Smooth muscle cell (in vitro differentiated cells): ENCODE results near the gene NOTCH4. TPM values are rescaled to one million over a fixed set of nuclear protein-coding genes. Genes with fewer than 3 reads are reported as not detected.
A peak's percentile ranks its signal among the peaks of the same experiment; 100 is the strongest.

Experiments used
- DNase-seq: peaks from one replicate; lab custom pipeline; 2025; ENCODE audit not compliant: unreplicated experiment; lab: John Stamatoyannopoulos, UW
- H2AFZ ChIP-seq: fragments of 200-600 bp; sonication (generic); 2 replicates; pipeline ENCODE4 v1.6.0; 2016; ENCODE audit warnings: antibody characterized with exemption, low read depth, mild to moderate bottlenecking
- H3F3A ChIP-seq: fragments of 200-600 bp; sonication (generic); 2 replicates; pipeline ENCODE4 v1.6.0; 2017; ENCODE audit warnings: antibody characterized with exemption, low read depth
- H3K27ac ChIP-seq: fragments of 200-600 bp; sonication (generic); 2 replicates; pipeline ENCODE4 v1.5.1; 2016; ENCODE audit warnings: low read depth, mild to moderate bottlenecking
- H3K27me3 ChIP-seq: fragments of 200-600 bp; sonication (generic); 2 replicates; pipeline ENCODE4 v1.6.1; 2016; ENCODE audit warnings: low read depth, mild to moderate bottlenecking
- H3K36me3 ChIP-seq: fragments of 200-600 bp; sonication (generic); 2 replicates; pipeline ENCODE4 v1.5.1; 2016; ENCODE audit warnings: low read depth
- H3K4me1 ChIP-seq: fragments of 200-600 bp; sonication (generic); 2 replicates; pipeline ENCODE4 v1.5.1; 2016; ENCODE audit warnings: low read depth
- H3K4me2 ChIP-seq: fragments of 200-600 bp; sonication (generic); 2 replicates; pipeline ENCODE4 v1.6.0; 2016; ENCODE audit warnings: mild to moderate bottlenecking
- H3K4me3 ChIP-seq: fragments of 200-600 bp; sonication (generic); 2 replicates; pipeline ENCODE4 v1.5.1; 2016; ENCODE audit warnings: mild to moderate bottlenecking
- H3K79me2 ChIP-seq: fragments of 200-600 bp; sonication (generic); 2 replicates; pipeline ENCODE4 v1.6.0; 2016; ENCODE audit warnings: low read depth, mild to moderate bottlenecking
- H3K9ac ChIP-seq: fragments of 200-600 bp; sonication (generic); 2 replicates; pipeline ENCODE4 v1.6.0; 2016; ENCODE audit warnings: low read depth
- H3K9me3 ChIP-seq: fragments of 200-600 bp; sonication (generic); replicated peaks from 2 replicates; pipeline ENCODE4 v1.5.1; 2016; ENCODE audit warnings: low read depth
- H4K20me1 ChIP-seq: fragments of 200-600 bp; sonication (generic); 2 replicates; pipeline ENCODE4 v1.6.0; 2016; ENCODE audit warnings: low read depth
- WGBS: methylation state at CpG from one replicate; pipeline ENCODE4 v1.1.7; 2016; ENCODE audit warnings: low lambda C conversion rate; 5-methylcytosine and 5-hydroxymethylcytosine counted together
- polyA plus RNA-seq: library from polyadenylated mRNA; unstranded; fragments of >200 nt; fragmentation: Nextera tagmentation; extraction: Ambion mirVana; gene quantifications from 2 replicates; pipeline ENCODE4 v1.2.1, GENCODE V29; 2016
- total RNA-seq: library from RNA; depleted of rRNA; stranded (reverse); fragments of >200 nt; gene quantifications from 2 replicates; pipeline ENCODE4 v1.2.3, GENCODE V29; 2014
- TF ChIP-seq, protein P1 (sequence below): fragments of 200-600 bp; sonication (generic); IDR thresholded peaks from 2 replicates; pipeline ENCODE4 v1.5.1; 2017; ENCODE audit warnings: borderline replicate concordance, mild to moderate bottlenecking, antibody characterized with exemption; ENCODE audit not compliant: insufficient read depth, poor library complexity, severe bottlenecking

NOTCH4 gene
- total and polyA plus RNA-seq, 2 experiments from 2014 or later = 0.54 to 1.6 TPM

DNA sequence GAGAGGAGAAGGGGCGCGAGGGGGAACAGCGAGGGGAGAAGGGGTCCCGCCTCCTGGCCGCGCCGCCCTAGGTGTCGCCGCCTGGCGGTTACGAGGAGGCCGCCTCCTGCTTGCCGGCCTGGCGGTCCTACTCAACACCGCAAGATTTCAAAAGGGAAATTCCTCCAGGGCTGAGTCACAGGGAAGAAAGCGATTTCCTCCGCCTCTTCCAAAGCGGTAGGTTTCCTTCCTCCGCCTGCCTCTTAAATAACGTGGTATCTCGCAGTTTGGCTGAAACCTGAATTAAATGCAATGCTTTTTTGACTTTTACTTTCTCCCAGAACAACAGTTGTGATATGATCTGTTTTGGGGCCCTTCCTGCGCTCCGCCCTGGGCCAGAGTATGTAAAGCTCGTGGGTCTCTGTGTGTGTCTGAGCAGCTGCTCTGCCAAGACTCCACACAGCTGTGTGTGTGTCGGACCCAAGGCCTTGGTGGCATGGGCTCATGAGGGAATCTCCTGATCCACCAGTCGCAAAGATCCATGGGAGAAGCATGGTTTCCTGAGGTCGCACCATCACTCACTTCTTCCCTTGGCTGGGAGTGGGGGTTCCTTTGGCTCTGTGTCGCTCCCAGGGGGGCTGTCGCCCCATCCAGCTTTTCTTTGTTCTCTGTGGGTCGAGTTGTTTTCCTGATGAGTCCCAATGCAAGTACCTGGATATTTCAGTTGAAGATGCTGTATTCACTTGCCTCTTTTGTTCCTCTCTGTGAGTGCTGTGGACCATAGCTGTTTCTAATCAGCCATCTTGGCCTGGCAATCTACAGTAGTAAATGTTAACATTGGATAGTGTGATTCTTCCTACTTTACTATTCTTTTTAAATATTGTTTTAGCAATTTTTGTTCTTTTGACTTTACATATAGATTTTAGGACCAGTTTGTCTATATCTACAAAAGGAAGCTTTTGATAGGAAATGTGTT, 31.6 kb upstream of the NOTCH4 start:
- peak; percentile 24 for DNase-seq
- Histone ChIP-seq H3K36me3 (no peaks in the 10 kb centered on the region), H3F3A (peaks cover 6% of the 10 kb centered on the region), H3K9me3 (no peaks in the 10 kb centered on the region), H3K27me3 (no peaks in the 10 kb centered on the region), H3K79me2 (no peaks in the 10 kb centered on the region), H3K4me3 (peak overlapping the region; percentile 45), H3K27ac (peak overlapping the region; percentile 86), H4K20me1 (no peaks in the 10 kb centered on the region), H3K4me2 (peak overlapping the region; percentile 87), H3K4me1 (peaks cover 9% of the 10 kb centered on the region), H2AFZ (peak overlapping the region; percentile 99), H3K9ac (peak overlapping the region; percentile 71)
- TF ChIP-seq, protein P1, sequence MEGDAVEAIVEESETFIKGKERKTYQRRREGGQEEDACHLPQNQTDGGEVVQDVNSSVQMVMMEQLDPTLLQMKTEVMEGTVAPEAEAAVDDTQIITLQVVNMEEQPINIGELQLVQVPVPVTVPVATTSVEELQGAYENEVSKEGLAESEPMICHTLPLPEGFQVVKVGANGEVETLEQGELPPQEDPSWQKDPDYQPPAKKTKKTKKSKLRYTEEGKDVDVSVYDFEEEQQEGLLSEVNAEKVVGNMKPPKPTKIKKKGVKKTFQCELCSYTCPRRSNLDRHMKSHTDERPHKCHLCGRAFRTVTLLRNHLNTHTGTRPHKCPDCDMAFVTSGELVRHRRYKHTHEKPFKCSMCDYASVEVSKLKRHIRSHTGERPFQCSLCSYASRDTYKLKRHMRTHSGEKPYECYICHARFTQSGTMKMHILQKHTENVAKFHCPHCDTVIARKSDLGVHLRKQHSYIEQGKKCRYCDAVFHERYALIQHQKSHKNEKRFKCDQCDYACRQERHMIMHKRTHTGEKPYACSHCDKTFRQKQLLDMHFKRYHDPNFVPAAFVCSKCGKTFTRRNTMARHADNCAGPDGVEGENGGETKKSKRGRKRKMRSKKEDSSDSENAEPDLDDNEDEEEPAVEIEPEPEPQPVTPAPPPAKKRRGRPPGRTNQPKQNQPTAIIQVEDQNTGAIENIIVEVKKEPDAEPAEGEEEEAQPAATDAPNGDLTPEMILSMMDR = peak; percentile 79
- WGBS = 19% methylated on average over 18 of the region's 30 CpGs

DNA sequence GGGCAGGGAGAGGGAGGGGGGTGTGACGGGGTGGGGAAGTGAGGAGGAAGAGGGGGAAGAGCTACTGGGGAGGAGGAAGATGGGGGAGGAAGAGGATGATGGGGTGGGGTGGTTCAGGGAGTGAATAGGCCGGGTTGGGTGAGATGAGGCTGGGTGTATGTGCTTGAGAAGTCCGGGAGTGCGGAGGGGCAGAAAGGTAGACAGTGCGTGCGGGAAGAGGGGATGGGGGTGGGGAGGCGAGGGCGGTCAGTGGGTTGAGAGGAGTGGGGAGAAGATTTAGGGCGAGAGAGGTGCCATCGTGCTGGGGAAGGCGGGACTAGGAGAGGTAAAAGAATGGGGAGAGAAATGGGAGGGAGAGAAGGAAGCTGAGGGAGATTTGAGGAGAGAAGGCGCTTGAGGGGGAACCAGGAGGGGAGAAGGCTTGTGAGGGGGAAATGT, 30.9 kb upstream of the NOTCH4 start:
- Histone ChIP-seq H3K4me2 (peak overlapping the region; percentile 87), H3K36me3 (no peaks in the 10 kb centered on the region)

DNA sequence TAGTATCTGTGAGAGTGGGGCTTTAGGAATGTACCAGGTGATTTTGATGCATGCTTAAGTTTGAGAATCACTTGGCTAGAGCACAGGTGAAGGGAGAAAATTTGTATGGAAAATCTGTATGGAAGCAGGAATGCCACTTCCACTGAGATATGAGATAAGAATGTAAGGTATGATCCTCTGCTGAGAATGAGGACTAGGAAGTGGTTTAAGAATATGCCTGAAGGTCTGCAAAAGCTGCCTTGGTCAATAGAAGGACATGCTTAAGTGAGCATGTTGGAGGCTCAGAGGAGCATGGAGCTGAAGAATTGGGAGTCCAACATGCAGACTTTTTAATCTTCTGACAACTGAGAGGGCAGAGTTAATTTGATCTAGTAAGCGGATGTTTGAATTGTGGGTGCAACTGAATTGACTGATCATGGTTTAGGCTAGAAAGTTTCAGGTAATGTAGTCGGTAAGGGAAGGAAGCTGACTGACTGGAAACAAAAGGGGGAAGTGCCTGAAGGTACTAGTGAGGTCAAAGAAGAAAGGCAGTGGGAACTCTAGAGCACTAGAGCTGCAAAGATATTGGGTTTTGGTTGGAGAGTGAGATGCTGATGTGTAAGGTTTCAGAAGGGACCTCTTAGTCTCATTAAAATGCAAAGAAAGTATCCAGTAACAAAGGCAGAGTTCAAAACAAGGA, 28.6 kb upstream of the NOTCH4 start:
- Histone ChIP-seq H3K79me2 (no peaks in the 10 kb centered on the region), H4K20me1 (no peaks in the 10 kb centered on the region), H3F3A (peaks cover 6% of the 10 kb centered on the region), H3K27ac (no peak overlapping the region), H3K9ac (no peak overlapping the region), H2AFZ (no peak overlapping the region), H3K36me3 (no peaks in the 10 kb centered on the region), H3K27me3 (no peaks in the 10 kb centered on the region), H3K9me3 (no peaks in the 10 kb centered on the region), H3K4me2 (no peak overlapping the region), H3K4me1 (peaks cover 9% of the 10 kb centered on the region), H3K4me3 (no peak overlapping the region)
- no peak for DNase-seq
- TF ChIP-seq, protein P1 = no peak
- WGBS = 62% methylated on average over 2 of the region's 2 CpGs

More for the DNA sequence above, 30.9 kb upstream of the NOTCH4 start:
- Histone ChIP-seq H2AFZ (peak overlapping the region; percentile 99), H3K9ac (peak overlapping the region; percentile 54), H3K9me3 (no peaks in the 10 kb centered on the region), H3K27ac (no peak overlapping the region), H3K4me3 (peak overlapping the region; percentile 45), H3K79me2 (no peaks in the 10 kb centered on the region), H3K4me1 (peaks cover 9% of the 10 kb centered on the region), H4K20me1 (no peaks in the 10 kb centered on the region), H3K27me3 (no peaks in the 10 kb centered on the region), H3F3A (peaks cover 6% of the 10 kb centered on the region)
- no peak for DNase-seq
- no CpG with 5 or more reads among the region's 12 CpGs for WGBS
- TF ChIP-seq, protein P1 = no peak
